ENCODE results near the gene FAAP100.
A peak's percentile ranks its signal among the peaks of the same experiment; 100 is the strongest.

Gene FAAP100

DNA sequence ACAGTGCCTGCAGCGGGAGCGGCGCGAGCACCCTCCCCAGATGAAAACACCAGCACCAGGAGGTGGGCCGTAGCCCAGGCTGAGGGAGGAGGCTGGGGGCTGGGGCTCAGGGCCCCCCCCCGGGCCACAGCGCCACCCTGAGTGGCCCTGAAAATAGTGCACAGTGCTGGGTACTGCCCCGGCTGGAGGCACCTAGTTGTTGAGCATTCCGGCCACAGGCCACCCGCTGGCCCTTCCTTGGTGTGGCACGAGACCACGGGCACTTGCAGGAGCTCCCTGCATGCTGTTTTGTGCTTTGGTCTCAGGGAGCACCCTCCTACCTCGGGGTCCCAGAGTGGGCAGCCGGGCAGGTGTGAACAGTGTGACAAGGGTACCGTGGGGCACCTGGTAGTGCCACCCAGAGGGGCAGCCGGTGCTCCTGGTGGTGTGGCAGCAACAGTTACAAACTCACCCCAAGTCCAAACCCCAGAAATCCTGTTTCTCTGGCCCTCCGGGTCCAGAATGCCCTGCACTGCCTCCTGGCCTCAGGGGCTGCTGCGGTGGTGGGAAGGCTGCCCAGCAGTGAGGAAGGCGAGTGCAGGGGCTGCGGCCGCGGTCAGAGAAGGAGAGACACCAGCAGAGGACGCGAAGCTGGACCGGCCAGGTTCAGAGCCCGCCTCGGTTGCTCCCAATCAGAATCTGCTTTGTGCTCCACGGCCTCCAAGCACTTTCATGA, 12.0 kb downstream of the FAAP100 start:
- no peak for TF ChIP-seq CTCF (IDR thresholded peaks at IDR 0.05; ENCODE audit: low read depth, low read length)
- Histone ChIP-seq H3K9me3 (no peaks in the 10 kb centered on the region), H3K4me1 (peaks cover 18% of the 10 kb centered on the region), H3K36me3 (peaks cover 18% of the 10 kb centered on the region), H3K27me3 (no peaks in the 10 kb centered on the region), H3K4me3 (ENCODE audit: low read depth, low read length) (no peak overlapping the region)
- DNase-seq, result peak; percentile 11

- Histone ChIP-seq H3K4me1 (peaks cover 22% of the 10 kb centered on the region), H3K4me3 (ENCODE audit: low read depth, low read length) (no peak overlapping the region), H3K9me3 (no peaks in the 10 kb centered on the region), H3K27me3 (no peaks in the 10 kb centered on the region), H3K36me3 (peaks cover 16% of the 10 kb centered on the region)
- no peak for TF ChIP-seq CTCF (IDR thresholded peaks at IDR 0.05; ENCODE audit: low read depth, low read length)
- peak; percentile 14 for DNase-seq
Observed at GRCh38 chr17:81539571-81539900, 12.6 kb downstream of the FAAP100 start.

GRCh38 chr17:81538651-81539570, 13.2 kb downstream of the FAAP100 start:
- no peak for TF ChIP-seq CTCF (IDR thresholded peaks at IDR 0.05; ENCODE audit: low read depth, low read length)
- DNase-seq, result peak; percentile 53
- H3K36me3 ChIP-seq, result peaks cover 10% of the 10 kb centered on the region
- H3K4me1 ChIP-seq, result peaks cover 28% of the 10 kb centered on the region
- no peaks in the 10 kb centered on the region; the same call in 1 of the 2 replicates for H3K27me3 ChIP-seq
- no peaks in the 10 kb centered on the region for H3K9me3 ChIP-seq
- no peak overlapping the region for H3K4me3 ChIP-seq (ENCODE audit: low read depth, low read length)

DNA sequence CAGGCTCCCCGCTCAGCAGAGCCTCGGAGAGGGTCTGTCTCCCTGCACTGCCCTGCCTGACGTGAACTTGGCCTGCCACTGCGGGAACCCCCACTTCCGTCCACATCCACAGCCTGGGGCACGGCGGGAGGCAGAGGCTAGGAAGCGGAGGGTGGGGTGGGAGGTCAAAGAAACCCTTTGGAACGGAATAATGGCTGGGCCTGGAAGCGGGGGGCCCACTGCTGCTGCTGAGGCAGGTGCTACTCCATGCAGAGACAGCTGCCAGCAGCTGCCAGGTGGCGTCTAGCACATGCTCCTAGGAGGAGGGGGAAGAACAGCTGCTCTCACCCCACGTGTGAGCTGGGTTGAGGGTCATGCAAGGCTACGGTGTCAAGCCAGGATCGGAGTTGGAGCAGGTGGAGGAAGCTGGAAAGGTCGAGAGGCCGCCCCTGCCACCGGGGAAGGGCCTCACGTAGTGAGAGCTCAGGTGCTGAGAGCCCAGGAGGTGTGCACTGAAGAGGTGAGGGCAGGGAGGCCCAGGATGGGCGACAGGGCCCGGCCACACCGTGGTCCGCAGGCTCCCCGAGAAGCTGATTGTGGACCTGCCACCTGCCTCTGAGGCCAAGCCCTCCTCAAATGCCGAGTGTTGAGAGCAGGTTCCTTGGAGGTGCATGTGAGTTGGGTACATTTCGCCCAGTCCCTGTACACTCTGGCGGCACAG, 14.1 kb downstream of the FAAP100 start:
- peak; percentile 64 for DNase-seq

DNA sequence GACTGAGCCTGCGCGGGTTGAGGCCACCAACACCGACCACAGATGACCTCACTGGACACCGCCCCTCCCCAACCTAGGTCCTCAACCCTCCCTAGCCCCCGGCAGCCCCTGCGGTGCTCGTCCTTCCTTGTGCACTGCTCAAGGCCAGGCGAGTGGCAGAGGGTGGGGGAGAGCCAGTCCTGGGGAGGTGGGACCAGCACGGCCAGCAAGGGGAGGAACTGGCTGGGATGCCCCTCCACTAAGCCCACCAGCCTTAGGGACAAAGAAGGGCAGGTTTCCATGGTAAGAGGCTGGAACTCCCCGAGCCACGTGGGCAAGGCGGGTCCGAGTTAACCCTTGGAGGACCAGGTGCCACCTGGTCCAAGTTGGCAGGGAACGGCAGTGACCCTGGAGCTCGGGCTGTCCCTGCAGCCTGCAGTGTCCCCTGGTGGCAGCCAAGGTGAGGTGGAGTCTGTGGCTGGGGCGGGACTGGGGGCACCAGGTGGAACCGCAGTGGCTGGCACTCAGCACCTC, 14.8 kb downstream of the FAAP100 start:
- H3K4me3 ChIP-seq (ENCODE audit: low read depth, low read length), result no peak overlapping the region
- no peaks in the 10 kb centered on the region; the same call in 1 of the 2 replicates for H3K27me3 ChIP-seq
- peak; percentile 81 for TF ChIP-seq CTCF (IDR thresholded peaks at IDR 0.05; ENCODE audit: low read depth, low read length)
- no peaks in the 10 kb centered on the region for H3K9me3 ChIP-seq
- DNase-seq, result peak; percentile 73
- no peaks in the 10 kb centered on the region for H3K36me3 ChIP-seq
- peaks cover 32% of the 10 kb centered on the region for H3K4me1 ChIP-seq

More for the DNA sequence above, 14.1 kb downstream of the FAAP100 start:
- peaks cover 32% of the 10 kb centered on the region for H3K4me1 ChIP-seq
- no peaks in the 10 kb centered on the region for H3K9me3 ChIP-seq
- H3K4me3 ChIP-seq (ENCODE audit: low read depth, low read length), result no peak overlapping the region
- H3K36me3 ChIP-seq, result peaks cover 5% of the 10 kb centered on the region
- no peaks in the 10 kb centered on the region; the same call in 1 of the 2 replicates for H3K27me3 ChIP-seq
- no peak for TF ChIP-seq CTCF (IDR thresholded peaks at IDR 0.05; ENCODE audit: low read depth, low read length)

All from BE2C (cell line).